SH-SY5Y (cell line): Measurements from ENCODE around the gene POR.

ENCODE experiments used
- GATA2 ChIP-seq: IDR thresholded peaks from 2 replicates; pipeline ENCODE4 v1.6.1; 2011; ENCODE audit warnings: mild to moderate bottlenecking, low read depth, low read length
- GATA3 ChIP-seq: IDR thresholded peaks from 2 replicates; pipeline ENCODE4 v1.6.1; 2011; ENCODE audit warnings: low read depth, mild to moderate bottlenecking, low read length, moderate library complexity

DNA sequence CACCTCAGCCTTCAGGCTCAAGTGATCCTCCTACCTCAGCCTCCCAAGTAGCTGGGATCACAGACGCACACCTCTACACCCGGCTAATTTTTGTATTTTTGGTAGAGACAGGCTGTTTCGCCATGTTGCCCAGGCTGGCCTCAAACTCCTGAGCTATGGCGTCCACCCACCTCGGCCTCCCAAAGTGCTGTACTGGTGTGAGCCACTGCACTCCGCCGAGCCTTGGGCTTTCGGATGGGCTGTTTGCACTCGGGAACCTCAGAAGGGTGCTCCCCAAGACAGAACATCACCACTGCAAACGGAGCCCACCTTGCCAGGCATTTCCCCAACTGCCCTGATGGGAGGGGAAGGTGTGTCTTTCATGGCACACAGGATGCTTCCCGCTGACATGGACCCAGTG lies 52.1 kb downstream of the POR start:
- TF ChIP-seq GATA2 (no peak), GATA3 (no peak)
